GM18858 (cell line): Measurements from ENCODE around the gene KCNAB3.

Source experiments
- ATAC-seq: cut with Tn5 transposase; IDR thresholded peaks from one replicate; pipeline ENCODE4 v1.9.1; 2021; ENCODE audit not compliant: unreplicated experiment

KCNAB3 gene

GRCh38 chr17:7940743-7941142 is 11.1 kb upstream of the KCNAB3 start:
- no peak for ATAC-seq

- ATAC-seq = no peak
These were observed 10.4 kb upstream of the KCNAB3 start for GRCh38 chr17:7940034-7940433.

- ATAC-seq = no peak
These were observed 6.2 kb upstream of the KCNAB3 start for GRCh38 chr17:7935859-7936258.

DNA sequence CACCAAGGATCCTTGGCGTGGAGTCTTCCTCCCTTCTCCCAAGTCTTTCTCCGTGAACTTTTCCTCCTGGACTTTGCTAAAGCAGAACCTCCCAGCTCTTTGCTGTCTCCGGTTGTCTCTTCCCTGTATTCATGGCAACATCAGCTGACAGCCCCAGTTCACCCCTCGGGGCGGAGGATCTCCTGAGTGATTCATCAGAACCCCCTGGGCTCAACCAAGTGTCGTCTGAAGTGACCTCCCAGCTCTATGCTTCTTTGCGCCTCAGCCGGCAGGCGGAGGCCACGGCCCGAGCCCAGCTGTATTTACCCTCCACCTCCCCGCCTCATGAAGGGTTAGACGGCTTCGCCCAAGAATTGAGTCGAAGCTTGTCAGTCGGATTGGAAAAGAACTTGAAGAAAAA is 3.3 kb upstream of the KCNAB3 start:
- ATAC-seq = no peak

GRCh38 chr17:7932483-7932891 is 2.8 kb upstream of the KCNAB3 start:
- no peak for ATAC-seq

- peak; percentile 92 for ATAC-seq
These were observed 2.2 kb upstream of the KCNAB3 start, which contains the start of the genes CNTROB and TRAPPC1 for GRCh38 chr17:7931709-7932482. CNTROB (plus strand) TSS chr17:7932206; CDS start chr17:7933080, 874 bp downstream. TRAPPC1 (minus strand) TSS chr17:7931946; CDS start chr17:7931829, 117 bp downstream.

DNA sequence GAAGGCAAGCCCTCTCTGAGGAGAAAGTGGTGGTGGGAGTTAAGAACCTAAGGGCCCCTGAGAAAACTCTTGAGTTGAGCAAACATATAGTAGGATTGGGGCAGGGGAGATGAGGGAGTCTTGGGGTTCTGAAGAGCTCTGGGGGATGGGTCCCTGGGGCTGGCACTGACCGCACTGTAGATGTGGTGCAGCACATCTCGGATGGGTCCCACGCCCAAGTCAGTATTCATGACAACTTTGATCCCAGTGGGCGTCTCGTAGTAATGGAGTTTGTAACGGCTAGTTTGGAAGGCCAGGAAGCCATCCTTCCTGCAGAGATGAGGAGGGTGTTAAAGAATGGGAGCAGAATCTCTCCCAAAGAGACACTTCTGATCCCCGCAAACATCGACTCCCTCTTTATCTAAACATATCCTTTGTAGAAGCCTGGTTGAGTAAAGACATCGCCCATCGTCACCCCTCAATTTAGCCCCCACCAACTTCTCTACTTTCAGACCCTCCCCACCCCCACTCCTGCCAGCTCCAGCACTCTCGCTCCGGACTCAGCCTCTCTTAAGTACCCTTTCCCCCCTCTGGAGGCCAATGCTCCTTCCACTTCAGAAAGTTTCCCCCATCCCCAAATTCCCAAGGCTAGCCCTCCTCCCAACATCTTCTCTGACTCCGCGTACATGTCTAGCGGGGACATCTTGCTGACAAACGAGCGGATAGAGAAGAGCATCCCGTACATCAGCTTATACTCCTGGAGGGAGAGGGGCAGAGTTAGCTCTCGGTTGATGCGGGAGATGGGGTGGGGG is 1.4 kb upstream of the KCNAB3 start:
- no peak for ATAC-seq

GRCh38 chr17:7927596-7927995 is 2.1 kb downstream of the KCNAB3 start:
- no peak for ATAC-seq

DNA sequence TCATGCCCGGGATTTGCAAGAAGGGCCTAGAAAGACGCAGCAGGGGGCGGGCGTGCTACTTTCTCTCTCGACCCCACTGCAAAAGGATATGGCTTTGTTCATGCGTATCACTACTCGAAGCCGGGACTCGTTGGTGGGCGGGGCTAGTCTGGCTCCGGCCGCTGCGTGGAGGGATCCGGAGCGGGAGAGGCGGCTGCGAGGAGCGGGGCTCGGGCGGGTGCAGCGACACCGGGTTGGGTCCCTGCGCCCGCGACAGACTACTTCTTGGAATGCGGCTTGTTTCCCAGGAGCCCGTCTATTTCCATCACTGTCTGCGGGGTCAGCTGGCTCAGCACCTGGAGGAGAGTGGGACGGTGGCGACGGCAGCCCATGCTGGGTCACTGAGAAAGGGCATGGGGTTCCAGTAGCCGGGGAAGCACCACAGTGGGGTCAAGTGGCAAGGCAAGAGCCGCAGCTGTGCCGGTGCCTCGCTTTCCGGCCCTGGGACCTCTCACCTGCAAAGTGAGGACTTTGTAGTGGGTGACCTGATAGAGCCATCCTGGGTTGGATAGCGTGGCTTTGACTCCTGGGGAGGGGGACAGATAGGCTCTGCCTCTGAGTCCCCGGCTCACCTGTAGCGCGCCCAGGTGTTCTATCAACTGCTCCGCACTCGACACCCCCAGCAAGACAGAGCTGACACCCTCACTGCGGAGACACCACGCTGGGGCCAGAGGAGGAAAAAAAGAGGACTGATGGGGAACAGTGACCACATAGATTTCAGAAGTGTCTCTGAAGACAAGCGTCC is 6.6 kb downstream of the KCNAB3 start:
- ATAC-seq = no peak

DNA sequence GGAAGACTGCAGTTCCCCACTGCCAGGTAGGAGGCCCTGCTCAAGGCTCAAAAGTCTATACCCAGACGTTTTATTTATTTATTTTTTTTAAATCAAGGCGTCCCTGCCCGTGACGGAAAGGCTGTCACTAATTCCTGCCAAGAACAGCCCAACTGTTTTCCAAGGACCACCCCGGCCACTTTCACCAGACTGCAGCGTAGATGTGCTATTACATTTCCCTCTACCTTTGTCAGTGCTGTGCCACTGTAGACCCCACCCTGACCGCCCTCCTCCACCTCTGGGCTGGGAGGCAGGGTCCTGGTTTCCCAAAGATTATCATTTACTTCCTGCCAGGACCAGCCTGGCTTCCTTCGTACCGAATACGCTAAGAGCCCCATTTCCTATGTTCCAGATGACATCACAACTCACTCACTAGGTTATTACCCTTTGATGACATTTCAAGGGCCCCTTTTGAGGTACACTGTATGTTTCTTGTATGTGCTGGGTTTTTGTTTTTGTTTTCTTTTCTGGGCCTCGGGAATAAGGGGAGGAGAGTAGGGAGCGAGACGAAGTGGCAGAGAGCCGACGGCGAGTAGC is 7.3 kb downstream of the KCNAB3 start:
- ATAC-seq = no peak

DNA sequence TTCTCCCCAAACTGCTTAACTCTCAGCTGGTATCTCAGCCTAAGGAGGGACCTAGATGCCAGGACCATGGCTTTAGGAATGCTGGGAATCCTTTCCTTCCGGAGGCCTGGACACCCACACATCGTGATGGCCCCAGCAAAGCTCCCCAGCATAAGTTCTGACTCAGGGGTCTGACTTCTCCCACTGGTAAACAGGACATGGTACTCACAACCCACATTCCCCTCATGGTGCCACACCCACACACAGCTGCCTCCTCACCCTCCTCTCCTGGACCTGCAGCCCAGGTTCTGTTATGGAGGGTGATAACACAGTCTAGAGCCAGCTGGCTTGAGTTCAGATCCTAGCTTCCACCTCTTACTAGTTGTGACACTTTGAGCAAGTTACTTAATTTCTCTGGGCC is 12.8 kb downstream of the KCNAB3 start:
- ATAC-seq = no peak

GRCh38 chr17:7916385-7916682 is 13.3 kb downstream of the KCNAB3 start:
- no peak for ATAC-seq

- ATAC-seq = no peak
These were observed 13.9 kb downstream of the KCNAB3 start, which contains the start of gene RNF227 for GRCh38 chr17:7915611-7916384. RNF227 (minus strand) TSS chr17:7916289; CDS start chr17:7916195, 94 bp downstream.

GRCh38 chr17:7915179-7915610 is 14.5 kb downstream of the KCNAB3 start:
- no peak for ATAC-seq

DNA sequence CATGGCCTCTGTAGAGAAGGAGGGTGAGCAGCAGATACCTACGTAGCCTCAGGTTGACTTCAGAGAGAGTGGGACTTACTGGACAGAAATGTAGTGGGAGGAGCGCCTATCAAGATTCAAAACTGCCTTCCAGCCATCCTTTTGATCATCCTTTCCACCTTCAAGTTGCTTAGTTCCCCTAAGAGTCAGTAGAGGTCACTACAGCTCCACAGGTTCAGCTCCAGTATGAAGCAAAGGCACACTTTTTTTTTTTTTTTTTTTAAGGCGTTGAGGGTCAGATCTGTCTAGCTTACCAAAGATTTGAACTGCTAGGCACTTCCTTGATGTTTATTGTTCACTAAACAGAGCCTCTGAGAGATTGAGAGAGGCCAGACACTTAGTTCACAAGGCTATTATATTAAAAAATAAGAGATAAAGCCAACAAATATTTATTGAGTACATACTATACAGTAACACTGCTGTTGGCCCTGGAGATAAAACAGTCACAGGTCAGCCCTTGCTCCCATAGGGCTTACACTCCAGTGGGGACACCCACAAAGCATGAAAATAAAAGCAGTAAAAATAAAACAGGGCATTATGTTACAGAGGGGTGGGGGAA is 16.6 kb downstream of the KCNAB3 start:
- no peak for ATAC-seq

DNA sequence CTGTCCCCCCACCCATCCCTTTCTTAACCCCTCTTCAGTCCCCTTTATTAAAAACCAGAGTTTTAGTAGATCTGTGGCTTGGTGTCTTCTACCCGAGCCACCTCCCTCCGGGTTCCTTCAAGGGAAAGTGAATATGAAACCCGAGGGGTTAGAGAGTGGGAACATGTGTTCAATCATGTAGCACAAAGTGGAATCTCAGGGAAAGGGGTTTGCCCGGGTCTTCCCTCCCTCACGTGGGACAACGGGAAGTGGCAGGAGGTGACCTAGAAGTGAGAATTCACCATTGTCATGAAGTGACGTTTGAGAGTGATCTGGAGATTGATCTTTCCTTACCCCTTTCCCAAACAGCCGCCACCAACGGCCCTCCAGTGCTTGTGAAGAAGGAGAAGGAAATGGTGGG is 18.5 kb downstream of the KCNAB3 start:
- no peak for ATAC-seq

DNA sequence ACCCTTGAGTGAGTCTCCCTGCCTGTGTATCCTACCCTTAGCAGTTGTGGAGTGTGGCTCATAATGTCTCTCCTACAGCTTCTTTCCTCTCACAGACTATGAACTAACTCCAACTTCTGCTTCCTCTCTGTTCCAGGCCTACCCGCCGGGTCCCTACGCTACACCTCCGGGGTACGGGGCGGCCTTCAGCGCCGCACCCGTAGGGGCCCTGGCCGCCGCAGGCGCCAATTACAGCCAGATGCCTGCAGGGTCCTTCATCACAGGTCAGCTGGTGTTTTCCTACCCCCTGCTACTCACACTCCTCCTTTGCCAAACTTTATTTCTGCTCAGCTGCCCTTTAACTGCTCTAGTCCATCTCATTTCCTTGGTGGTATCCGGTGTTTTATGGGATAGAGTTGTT is 18.9 kb downstream of the KCNAB3 start:
- no peak for ATAC-seq

DNA sequence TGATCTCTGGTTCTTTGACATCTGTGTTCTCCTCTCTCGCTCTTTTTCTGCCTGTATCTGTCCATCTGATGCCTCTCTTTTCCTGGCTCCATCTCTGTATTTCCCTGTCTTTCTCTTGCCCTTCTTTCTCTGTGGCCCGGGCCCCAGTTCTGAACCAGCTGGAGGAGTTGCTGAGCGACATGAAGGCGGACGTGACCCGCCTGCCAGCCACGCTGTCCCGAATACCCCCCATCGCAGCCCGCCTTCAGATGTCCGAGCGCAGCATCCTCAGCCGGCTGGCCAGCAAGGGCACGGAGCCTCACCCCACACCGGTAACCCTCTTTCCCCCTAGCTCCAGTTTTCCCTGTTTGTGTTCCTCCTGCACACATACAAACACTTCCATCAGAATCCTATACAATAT is 19.4 kb downstream of the KCNAB3 start:
- ATAC-seq = no peak

DNA sequence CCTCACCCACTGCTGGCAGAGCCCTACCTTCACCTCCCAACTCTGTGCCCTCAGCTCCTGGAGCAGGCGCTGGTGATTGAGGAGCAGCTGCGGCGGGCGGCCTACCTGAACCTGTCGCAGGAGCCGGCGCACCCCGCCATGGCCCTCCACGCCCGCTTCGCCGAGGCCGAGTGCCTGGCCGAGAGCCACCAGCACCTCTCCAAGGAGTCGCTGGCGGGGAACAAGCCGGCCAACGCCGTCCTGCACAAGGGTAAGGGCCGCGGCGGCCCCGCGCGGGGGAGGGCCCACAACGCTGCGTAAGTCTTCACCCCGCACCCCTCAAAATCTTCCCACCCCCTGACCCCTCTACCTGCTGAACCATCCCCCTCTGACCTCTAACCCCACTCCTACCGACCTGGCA is 20.6 kb downstream of the KCNAB3 start:
- no peak for ATAC-seq
